Measurements from ENCODE around the gene RNPEP.
A peak's percentile ranks its signal among the peaks of the same experiment; 100 is the strongest.
"Not testable (repeated sequence)": the region's sequence is repeated elsewhere in the genome, so short reads cannot be mapped to it uniquely, and the experiment has no call there.

The RNPEP gene

DNA sequence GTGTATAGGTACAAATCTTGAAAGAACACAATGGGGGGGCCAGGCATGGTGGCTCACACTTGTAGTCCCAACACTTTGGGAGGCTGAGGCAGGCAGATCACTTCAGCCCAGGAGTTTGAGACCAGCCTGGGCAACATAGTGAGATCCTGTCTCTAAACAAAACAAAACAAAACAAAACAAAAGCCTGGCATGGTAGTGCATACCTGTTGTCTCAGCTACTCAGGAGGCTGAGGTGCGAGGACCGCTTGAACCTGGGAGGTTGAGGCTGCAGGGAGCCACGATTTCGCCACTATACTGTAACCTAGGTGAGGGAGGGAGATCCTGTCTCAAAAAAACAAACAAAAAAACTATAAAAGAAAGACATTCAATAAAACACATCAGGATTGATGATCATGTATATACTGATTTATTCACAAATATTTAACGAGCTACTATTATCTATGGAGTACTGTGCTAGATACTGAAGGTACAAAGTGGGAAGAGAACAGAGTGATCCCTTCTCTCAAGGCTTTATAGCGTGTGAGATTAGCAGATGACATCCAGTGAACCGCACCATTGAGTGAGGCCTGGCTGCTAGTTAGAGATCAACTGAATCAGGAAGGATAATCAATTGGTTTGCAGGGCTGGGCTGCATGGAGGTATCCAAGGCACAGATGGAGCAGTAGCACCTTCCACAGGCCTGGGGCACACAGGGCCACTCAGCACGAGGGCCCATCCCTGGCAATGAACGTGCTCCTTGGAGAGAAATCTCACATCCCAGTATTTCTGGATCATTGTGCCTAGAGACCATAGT lies 54.3 kb downstream of the RNPEP start:
- no peak for DNase-seq

DNA sequence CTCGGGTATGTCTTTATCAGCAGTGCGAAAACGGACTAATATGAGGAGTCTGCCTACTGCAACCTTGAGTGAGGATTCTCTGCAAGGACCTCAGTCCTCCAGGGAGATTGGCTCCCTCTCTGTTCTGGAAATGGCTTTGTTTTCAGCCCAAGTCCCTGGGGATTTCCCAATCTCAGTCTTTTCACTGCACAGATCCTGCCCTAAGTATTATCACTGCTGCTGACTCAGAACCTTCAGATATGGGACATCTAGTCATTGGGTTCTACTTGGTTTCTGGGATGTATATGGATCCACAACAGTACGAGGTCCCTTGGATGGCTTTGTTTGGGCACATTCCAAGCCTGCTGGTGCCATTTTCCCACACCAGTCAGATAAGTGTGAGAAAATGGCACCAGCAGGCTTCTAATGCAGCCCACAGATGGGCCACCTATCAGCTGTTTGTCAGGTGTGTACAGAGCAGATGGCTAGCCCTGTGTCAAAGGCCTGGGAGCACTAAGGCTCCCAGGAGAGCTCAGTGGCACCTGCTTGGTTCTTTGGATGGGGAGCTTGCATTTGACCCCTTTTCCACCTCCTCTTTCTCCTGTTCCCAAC lies 55.4 kb downstream of the RNPEP start:
- DNase-seq: peak; percentile 46

DNA sequence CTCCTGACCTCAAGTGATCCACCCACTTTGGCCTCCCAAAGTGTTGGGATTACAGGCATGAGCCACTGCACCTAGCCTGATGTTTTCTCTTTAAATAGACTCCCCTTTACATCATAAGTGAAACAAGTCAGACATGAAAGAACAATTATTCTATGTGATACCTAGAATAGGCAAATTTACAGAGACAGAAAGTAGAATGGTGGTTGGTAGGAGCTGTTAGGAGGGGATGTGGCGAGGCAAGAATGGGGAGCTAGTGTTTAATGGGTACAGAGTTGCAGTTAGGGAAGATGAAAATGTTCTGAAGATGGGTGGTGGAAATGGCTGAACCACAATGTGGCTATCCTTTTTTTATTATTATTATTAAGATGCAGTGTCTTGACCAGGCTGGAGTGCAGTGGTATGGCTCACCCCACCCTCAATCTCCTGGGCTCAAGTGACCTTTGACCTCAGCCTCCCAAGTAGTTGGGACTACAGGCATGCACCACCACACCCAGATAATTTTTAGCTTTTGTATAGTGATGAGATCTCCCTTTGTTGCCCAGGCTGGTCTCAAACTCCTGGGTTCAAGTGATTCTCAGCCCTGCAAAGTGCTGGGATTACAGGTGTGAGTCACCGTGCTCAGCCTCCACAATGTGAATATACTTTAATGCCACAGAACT lies 56.4 kb downstream of the RNPEP start:
- DNase-seq: no peak

DNA sequence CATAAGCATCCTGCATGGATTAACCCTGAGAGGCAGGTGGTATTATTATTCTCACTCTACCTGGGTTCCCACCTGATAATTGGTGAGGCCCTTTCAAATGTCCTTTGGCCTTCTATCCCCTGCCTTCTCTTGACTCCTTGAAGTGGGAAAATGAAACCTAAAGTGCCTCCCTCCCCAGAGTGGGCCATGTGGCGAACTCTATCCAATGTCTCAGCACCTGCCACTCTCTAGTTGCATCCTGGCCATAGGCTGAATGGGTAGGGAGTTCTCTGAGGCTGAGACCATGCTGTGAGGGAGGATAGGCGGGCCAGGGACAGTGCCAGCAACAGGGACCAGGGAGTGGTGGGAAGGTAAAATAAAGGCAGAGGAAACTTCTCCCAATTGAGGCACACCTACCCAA lies 63.3 kb downstream of the RNPEP start:
- DNase-seq: no peak

DNA sequence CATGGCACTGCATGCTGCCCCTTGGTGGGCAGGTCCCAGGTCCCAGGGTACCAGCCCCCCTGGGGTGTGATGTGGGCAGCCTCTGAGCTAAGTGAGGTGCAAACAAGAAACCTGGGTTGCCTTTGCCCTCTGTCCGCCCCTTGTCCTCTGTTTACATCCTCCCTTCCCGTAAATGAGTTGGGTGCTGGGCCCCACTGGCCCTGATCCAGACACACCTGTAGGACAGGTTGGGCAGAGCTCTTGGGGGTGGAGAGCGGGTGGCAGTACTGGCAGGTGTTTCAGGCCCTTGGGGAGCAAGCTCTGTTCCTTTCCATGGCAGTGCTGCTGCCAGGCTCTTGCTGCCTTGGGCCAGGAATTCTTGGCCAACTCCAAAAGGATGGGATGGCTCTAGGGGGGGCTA lies 63.8 kb downstream of the RNPEP start:
- no peak for DNase-seq

DNA sequence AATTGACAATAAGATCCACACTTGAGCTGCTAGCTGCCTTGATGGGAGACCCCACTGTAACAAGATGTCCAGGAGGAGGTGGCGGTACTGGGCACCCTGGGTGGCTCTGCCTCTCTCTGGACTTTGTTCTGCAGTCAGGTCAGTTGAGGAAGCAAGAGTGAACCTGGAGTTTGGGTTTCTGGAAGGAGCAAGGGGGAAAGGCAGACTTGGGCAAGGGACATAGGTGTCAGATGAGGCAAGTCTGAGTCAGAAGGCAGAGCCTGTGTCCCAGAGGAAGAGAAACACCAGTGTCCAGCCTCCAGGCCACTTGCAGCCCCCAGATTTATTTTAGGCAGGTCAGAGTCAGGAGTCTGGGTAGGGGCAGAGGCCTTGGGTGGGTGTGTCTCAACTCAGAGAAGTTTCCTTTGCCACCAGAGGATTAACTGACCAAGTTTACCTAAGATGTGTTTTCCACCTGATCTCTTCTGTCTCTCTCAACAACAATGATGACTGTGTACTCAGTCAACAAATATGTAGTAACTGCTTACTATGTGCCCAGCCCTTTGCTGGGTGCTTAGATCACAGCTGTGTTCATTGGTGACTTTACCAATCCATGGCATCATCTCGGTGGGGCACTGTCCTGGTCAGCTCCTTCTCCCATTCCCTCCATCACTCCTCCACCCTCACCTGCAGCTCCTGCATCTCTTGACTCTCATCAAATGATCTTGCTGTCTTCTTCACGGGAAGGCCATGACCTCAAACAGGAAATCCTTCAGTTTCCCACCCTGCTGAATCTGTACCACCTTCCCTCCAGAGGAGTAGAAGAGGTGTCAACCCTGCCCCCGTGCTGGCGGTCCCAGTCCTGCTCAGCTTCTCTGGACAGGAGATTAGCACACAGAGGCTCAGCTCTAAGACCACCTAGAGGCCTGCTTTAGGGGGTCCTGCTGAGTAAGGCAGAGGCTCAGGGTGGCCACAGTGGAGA lies 64.6 kb downstream of the RNPEP start:
- no peak for DNase-seq

DNA sequence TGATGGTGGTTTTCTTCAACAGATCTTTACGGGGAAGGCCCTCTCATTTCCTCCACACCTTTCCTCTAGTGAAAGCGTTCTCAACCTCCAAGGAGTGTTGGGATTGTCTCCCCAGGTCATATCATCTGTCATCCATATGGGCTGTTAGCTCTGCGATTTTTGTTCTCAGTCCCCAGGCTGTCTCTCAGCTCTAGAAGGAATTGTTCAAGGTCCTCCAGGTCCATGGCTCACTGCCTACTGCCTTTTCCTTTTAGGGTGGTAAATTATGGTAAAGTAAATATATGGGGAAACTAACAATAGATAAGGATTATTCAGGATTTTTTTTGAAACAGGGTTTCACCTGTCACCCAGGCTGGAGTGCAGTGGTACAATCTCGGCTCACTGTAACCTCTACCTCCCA lies 65.5 kb downstream of the RNPEP start:
- DNase-seq: no peak

DNA sequence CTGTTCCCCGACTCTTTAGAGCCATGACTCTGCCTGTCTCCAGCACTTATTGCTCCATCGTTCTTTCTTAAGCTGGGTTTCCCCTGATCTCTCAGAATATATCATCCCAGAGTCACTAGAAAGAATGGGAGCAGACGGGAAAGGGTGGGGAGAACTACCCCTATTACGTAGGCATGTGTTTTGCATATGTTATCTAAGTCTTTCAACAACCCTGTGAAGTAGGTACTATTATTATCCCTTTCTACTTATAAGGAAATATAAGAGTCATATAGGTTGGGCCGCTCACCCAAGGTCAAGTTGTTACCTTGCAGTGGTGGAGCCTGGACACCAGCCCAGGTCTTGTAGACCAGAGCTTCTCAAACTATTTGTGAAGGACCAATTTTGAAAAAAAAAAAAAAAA lies 66.7 kb downstream of the RNPEP start:
- DNase-seq: no peak

DNA sequence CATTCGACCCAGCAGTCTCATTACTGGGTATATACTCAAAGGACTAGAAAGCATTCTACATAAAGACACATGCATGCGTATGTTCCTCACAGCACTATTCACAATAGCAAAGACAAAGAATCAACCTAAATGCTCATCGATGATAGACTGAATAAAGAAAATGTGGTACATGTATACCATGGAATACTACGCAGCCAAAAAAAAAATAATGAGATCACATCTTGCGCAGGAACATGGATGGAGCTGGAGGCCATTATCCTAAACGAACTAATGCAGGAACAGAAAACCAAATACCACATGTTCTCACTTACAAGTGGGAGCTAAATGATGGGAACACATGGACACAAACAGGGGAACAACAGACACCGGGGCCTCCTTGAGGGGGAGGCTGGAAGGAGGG lies 71.6 kb downstream of the RNPEP start:
- DNase-seq: no peak

DNA sequence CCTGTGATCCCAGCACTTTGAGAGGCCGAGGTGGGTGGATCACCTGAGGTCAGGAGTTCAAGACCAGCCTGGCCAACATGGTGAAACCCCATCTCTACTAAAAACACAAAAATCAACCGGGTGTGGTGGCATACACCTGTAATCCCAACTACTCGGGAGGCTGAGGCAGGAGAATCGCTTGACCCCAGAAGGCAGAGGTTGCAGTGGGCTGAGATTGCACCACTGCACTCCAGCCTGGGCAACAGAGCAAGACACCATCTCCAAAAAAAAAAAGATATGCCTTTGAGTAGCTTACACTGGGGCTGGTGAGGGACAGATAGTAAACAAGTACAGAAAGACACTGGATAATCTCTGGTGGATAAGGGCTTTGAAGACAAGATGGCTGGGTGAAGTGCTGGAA lies 72.2 kb downstream of the RNPEP start:
- DNase-seq: not testable (repeated sequence)
